ENCODE data around the gene ZMYND10. TPM values are rescaled to one million over a fixed set of nuclear protein-coding genes. Genes with fewer than 3 reads are reported as not detected.

ZMYND10 gene
- total RNA-seq, 1 donor from 2014 or later, result 13.4 TPM

- H3K27me3 Mint-ChIP-seq, result no peaks in the 10 kb centered on the region
- H3K27ac Mint-ChIP-seq, result no peak overlapping the region
- H3K4me1 Mint-ChIP-seq (ENCODE audit: unreplicated experiment), result peaks cover 16% of the 10 kb centered on the region
- peak overlapping the region; percentile 60 for H3K4me3 Mint-ChIP-seq
- TF ChIP-seq CTCF (conservative IDR thresholded peaks at IDR 0.05), result no peak
- peaks cover 4% of the 10 kb centered on the region for H3K36me3 Mint-ChIP-seq
- DNase-seq (ENCODE audit: extremely low spot score, unreplicated experiment), result no peak
- no peaks in the 10 kb centered on the region for H3K9me3 Mint-ChIP-seq
Measured at GRCh38 chr3:50326182-50326541, 19.4 kb downstream of the ZMYND10 start.

GRCh38 chr3:50325497-50326181 is 19.9 kb downstream of the ZMYND10 start:
- H3K9me3 Mint-ChIP-seq, result no peaks in the 10 kb centered on the region
- no peaks in the 10 kb centered on the region for H3K27me3 Mint-ChIP-seq
- H3K4me3 Mint-ChIP-seq, result peak overlapping the region; percentile 75
- H3K4me1 Mint-ChIP-seq (ENCODE audit: unreplicated experiment), result peaks cover 16% of the 10 kb centered on the region
- TF ChIP-seq CTCF (conservative IDR thresholded peaks at IDR 0.05), result no peak
- no peak for DNase-seq (ENCODE audit: extremely low spot score, unreplicated experiment)
- H3K27ac Mint-ChIP-seq, result no peak overlapping the region
- H3K36me3 Mint-ChIP-seq, result peaks cover 4% of the 10 kb centered on the region

DNA sequence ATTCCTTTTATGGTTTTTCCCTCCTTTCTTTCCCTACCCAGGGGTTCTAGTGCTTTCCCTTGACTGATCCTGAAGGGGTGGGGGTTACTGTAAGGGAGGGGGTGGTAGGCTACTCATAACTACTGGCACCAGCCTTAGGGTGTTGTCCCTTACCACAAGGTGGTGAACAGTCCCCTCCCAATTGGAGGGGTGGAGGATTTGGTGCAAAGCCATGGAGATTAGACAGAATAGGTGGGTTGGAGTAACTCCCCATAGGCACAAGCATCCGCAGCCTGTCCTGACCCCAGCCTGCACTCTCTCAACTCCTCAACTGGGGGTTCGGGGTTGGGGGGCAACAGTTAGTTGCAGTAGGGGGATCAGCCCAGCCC is 20.4 kb downstream of the ZMYND10 start:
- Mint-ChIP-seq H3K36me3 (peaks cover 4% of the 10 kb centered on the region), H3K27me3 (no peaks in the 10 kb centered on the region), H3K4me3 (peak overlapping the region; percentile 75), H3K9me3 (no peaks in the 10 kb centered on the region), H3K4me1 (ENCODE audit: unreplicated experiment) (peaks cover 19% of the 10 kb centered on the region), H3K27ac (peak overlapping the region; percentile 86)
- no peak for TF ChIP-seq CTCF (conservative IDR thresholded peaks at IDR 0.05)
- DNase-seq (ENCODE audit: extremely low spot score, unreplicated experiment), result no peak

DNA sequence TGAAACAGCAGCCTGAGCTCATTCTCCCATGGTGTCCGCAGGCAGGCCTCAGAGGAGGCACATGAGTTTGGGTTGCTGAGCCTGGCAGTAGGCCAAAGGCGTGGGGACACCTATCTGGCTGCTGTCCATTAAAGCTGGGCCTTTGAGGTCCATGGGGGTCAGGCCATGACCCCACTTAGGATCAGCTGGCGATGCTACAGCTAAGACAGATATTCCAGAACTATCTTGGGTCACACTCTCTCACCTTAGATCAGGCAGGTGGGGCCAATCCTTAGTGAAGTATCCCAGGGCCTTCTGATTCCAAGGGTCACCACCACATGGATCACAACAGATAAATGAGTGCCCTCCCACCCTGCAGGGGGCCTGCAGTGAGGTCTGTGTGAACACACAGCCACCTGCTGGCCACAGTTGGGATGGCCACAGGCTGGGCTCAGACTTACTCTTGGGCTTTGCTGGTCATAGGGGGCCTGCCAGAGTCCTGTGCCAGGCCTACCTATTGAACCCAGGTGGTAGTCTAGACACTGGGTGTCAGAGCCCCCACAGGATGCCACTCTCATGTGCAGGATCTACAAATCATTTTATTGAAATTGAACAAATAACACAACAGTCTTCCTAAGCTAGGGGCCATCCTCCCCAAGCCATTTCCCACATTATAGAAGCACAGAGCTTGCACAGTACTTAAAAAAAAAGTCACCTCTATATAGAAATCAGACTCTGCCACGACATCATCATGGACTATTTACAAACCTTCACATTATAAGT is 21.0 kb downstream of the ZMYND10 start:
- Mint-ChIP-seq H3K27ac (peak overlapping the region; percentile 86), H3K4me1 (ENCODE audit: unreplicated experiment) (peaks cover 22% of the 10 kb centered on the region), H3K9me3 (no peaks in the 10 kb centered on the region), H3K4me3 (peak overlapping the region; percentile 75), H3K27me3 (no peaks in the 10 kb centered on the region), H3K36me3 (peaks cover 4% of the 10 kb centered on the region)
- no peak for DNase-seq (ENCODE audit: extremely low spot score, unreplicated experiment)
- TF ChIP-seq CTCF (conservative IDR thresholded peaks at IDR 0.05), result peak; percentile 86

DNA sequence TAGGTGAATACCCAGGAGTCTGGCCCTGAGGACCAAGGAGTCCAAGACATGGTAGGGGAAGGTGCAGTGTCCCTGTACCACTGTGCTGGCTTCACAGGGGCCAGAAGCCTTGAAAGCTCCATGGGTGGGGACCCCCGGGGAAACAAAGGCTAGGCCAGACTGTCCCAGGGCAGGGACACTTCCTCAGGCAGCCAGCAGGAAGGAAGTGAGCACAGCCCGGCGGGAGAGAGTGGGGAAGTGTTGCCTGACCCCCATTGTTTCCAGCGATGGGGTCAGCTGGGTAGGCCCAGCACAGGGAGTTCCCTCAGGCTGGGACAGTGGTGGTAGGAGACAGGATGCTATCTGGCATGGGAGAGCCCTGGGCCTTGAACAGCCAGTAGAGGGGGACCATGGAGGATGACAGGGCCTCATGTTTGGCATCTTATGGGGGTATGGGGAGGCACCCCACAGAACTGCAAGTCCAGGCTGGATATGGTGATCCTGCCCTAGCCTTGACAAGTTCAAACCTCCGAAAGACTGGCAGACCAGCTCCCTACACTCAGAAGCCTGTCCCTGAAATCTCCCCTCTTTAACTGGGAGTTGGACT is 21.8 kb downstream of the ZMYND10 start:
- DNase-seq (ENCODE audit: extremely low spot score, unreplicated experiment), result no peak
- Mint-ChIP-seq H3K9me3 (no peaks in the 10 kb centered on the region), H3K36me3 (peaks cover 4% of the 10 kb centered on the region), H3K4me3 (no peak overlapping the region), H3K27me3 (no peaks in the 10 kb centered on the region), H3K4me1 (ENCODE audit: unreplicated experiment) (peaks cover 25% of the 10 kb centered on the region), H3K27ac (peak overlapping the region; percentile 67)
- peak; percentile 29 for TF ChIP-seq CTCF (conservative IDR thresholded peaks at IDR 0.05)

Data from type B pancreatic cell (in vitro differentiated cells).